Stimulated activated CD8-positive, alpha-beta memory T cell treated with anti-CD3 and anti-CD28 coated beads, Interleukin-4, amount 100 ng/mL, for 24 hours (primary cell): ENCODE measurements around the gene NID2.

ENCODE experiments used
- DNase-seq: peaks from one replicate; pipeline ENCODE4 v3.0.0-alpha.2; 2020; ENCODE audit warnings: low read depth

NID2 gene

DNA sequence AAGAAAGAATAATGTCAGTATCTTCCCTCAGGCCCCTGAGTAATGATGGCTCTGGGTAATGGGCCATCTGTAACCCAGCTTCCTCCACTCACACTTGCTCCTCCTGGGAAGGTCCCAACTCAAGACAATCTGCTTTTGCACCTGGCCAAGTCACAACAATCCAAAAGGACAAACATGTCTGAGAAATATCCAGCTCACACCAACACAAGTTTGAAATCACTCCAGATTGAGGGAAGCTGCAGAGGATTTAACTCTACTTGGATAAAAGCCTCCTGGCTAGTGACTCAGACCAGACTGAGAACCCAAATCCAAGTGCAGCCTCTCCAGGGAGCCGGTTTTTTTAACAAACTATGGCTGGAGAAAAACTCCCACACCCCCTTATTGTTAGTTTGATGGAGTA lies 45.3 kb downstream of the NID2 start:
- DNase-seq, result no peak

DNA sequence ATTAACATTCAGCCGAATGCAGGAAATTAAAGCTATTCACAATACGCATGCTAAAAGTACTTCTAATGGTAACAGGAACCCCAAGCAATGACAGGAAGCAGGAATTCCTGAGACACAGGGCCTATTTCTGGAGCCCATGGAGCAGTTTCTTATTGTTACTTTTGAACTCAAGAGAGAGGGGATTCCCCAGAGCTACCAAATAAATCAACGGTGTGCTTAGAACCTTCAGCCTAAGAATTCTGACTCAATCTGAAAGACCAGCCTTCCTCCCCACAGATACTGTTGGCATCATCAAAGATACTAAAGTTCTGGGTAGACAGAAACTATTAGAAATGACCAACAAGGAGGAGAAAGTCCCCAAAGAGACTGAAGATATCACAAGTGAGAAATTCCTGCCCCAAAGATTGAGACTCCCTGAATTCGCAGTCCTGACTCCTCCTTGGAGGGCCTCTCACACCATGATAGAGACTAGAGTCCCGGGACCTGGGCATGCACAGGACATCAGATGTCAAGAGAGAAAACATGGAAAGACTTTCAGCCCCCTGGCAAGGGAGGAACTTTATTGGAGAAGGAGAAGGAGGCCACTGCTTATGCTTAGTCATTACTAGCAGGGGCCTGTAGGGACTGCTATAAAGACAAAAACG lies 46.8 kb downstream of the NID2 start:
- no peak for DNase-seq

GRCh38 chr14:52020866-52021717 lies 47.8 kb downstream of the NID2 start:
- DNase-seq, result no peak

GRCh38 chr14:52020161-52020714 lies 48.6 kb downstream of the NID2 start:
- no peak for DNase-seq

DNA sequence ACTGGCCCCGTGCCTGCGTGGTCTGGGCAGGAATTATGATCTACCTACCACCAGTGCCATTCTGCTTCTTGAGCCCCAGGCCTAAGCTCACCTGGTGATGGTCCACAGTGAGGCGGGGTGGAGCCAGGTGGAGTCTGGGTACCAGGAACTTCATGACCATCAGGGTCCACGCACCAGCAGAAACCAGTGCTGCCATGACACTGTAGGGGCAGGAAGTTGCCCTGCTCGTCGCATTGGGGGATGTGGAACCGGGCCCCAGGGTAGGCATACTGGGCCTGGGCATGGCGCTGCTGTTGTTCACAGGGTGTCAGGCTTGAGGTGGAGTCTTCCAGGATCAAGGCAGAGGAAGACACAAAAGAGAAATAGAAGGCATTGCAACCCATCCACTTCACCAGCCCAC lies 49.9 kb downstream of the NID2 start:
- no peak for DNase-seq

- DNase-seq, result no peak
Observed at GRCh38 chr14:52018252-52018651, 50.6 kb downstream of the NID2 start.

- DNase-seq, result no peak
Observed at GRCh38 chr14:52015411-52016030, 53.3 kb downstream of the NID2 start.

DNA sequence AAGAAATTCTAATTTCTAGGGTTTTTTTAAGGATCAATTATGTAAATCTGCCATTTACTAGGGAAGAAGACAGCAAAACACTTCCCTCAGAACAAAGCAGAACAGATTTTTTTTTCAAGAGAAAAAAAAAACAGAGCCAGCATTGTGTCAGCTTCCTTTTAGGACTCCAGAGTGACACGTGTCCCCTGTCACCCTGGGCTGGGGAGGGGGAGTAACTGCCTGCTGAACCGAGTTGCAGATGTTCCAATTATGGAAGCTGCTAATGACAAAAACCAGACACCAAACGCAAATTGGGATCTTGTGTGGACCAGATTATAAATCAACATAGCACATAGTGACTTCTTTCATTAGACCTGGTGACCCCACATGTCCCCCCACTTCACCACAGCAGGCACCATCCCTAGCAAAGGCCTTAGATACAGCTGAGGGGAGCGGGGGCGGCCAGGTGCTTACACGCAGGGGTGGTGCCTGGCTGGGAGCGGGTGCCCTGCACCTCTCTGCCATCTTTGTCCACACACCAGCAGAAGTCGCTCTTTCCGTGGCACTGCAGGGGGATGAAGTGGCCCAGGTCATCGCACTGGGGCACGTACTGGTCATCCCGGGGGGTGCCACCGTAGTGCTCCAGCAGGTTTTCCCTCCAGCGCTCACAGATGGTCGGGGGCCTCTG lies 54.1 kb downstream of the NID2 start:
- DNase-seq, result no peak

DNA sequence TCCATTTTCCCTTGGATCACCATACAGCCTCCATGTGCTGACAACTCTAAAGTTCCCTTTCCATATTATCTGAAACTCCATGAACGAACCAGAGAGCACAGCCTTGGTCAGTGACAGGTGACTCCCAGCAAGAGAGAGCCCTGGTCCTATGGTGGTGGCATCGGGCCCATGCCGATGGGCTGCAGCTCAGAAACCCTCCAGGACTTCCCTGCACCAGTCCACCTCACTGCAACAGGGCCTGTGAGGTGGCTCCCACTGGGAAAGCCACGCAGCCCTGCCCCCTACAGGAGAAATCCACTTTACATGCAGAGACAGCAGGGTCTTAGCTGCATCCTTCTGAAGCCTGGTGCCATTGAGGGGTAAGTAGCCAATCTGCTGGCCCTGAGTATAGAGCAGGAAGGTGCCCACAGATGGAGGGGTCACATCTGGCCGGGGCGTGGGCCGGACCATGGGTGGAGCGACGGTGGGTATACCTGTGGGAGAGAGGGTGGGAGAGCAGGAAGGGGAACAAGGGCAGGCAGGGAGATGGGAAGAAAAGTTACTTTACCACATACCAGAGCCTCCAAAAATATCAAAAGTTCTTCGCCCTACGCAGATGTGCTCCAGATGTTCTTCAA lies 54.8 kb downstream of the NID2 start:
- no peak for DNase-seq

DNA sequence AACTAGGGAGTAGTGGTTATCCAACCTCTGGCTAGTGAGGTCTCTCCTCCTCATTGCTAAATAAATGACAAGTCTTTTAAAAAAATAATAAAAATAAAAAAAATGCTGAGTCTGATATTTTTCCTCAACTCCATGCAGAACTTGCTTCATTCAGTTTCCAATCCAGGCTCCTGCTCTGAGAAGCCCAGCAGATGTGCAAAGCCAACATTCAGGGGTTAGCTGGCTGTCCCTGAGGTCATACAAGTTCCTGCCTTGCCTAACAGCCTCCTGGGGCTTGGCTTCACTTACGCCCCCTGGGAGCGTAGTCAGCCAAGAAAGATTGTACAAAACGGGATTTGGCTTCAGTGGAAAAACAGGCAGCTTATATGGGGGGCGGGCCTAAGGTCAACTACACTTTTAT lies 56.2 kb downstream of the NID2 start:
- DNase-seq, result no peak

GRCh38 chr14:52011523-52011922 lies 57.3 kb downstream of the NID2 start:
- DNase-seq, result no peak

DNA sequence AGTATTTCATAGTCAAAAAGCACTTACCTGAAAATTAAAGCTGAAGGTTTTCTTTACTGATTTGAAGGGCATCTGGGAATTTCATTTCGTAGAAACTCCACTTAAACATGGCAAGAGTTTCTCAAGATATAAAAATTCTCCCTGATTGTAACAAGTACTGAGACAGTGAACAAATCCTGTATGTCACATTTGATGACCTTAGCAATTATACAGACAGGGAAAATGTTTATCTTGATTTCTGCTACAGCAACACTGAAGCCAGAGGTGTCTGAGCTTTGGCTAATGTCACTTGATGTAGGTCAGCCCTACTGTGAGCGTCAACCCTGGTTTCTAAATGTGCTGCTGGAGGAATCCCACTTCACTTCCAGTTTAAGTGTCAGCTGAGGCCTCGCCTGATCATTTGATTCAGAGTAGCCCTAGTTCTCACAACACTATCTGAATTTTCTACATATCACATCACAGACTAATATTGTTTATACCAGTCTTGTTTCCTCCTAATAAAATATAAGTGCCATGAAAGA lies 58.6 kb downstream of the NID2 start:
- DNase-seq, result no peak

GRCh38 chr14:52008136-52008535 lies 60.7 kb downstream of the NID2 start:
- DNase-seq, result no peak

DNA sequence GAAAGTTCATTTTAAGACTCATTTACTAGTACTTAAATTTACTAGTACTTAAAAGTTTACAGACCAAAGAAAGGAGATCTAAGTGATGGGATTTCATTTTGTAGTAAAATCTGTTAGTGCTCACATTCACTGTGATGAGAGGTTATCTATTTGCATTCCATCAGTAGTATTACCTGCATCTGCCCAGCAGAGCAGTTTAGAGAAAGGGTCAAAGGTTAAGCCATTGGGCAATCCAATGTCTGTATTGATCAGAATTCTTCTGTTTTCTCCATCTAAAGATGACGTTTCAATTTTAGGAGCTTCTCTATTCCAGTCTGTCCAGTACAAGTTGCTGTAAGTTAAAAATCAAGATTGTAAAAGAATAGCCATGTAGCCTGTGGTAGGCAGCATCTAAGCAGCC lies 61.2 kb downstream of the NID2 start:
- no peak for DNase-seq

DNA sequence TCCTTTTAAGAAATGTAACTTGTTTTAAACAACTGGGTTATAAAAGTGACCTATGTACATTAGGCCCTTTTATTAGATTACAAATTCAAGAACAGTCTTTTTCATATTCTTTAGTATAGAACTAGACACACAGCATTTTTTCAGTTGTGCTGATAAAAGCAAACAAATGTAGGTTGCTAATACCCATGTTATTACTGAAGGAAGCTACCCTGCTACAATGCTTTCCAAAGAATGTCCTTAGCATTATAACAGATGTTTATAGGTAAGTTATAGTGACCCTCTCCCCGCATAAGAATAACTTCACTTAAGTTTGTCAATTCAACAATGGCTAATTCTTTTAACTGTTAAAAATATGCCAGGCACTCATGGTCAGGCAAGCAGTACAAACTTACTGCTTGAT lies 61.6 kb downstream of the NID2 start:
- DNase-seq, result no peak

GRCh38 chr14:52006361-52006760 lies 62.5 kb downstream of the NID2 start:
- DNase-seq, result no peak

- no peak for DNase-seq
Observed at GRCh38 chr14:52005625-52006024, 63.2 kb downstream of the NID2 start.

- DNase-seq, result no peak
Observed at GRCh38 chr14:52003324-52003723, 65.5 kb downstream of the NID2 start.

- no peak for DNase-seq
Observed at GRCh38 chr14:52002542-52002941, 66.3 kb downstream of the NID2 start.

GRCh38 chr14:52000696-52001095 lies 68.2 kb downstream of the NID2 start:
- DNase-seq, result no peak

DNA sequence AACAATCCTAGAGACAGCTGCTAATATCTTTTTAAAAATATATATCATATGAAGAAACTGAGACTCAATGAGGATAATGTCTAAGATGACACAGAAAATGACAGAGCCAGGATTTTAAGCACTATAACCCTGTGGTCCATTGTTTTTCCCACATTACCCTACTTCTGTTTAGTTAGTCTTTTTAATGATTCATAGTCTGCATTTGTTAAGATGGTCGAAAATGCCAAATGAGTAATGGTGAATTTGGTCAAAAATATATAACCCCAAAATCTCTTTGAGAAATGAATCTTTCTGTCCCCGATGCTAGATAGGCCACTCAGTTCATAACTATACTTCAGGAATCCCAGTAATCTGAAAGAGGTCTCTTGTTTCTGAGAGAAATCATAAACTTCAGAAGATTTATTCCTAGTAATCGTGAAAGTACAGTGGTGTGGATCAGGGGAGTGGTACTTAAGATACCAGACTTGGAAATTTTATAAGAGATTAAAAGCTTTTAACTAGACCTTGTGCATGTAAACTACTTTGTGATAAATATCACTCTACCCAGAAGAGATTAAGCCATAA lies 68.8 kb downstream of the NID2 start:
- DNase-seq, result no peak
